Activated T-cell treated with anti-CD3 and anti-CD28 coated beads for 24 hours (primary cell): ENCODE measurements around the gene ATF6.
A peak's percentile ranks its signal among the peaks of the same experiment; 100 is the strongest.

Experiments
- DNase-seq: peaks from one replicate; pipeline ENCODE4 v3.0.0-alpha.2; 2020; ENCODE audit warnings: low read depth

The ATF6 gene

DNA sequence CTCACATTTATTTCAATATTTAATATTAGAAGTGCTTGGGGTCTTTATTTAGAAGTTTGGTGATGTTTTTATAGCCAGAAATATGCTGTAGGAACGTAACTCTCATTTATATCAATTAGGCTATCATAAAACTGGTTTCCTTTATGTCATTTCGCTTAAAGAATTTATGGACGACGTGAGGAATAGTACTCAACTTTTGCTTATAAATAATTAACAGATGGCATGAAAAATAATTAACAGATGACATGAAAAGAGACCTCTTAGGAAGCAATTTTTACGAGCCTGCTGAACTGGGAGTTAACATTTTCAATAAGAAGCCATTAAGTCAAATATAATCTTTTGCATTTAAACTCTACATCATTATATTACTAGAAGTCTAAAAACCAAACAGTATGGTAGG, 134.0 kb downstream of the ATF6 start:
- DNase-seq: no peak

DNA sequence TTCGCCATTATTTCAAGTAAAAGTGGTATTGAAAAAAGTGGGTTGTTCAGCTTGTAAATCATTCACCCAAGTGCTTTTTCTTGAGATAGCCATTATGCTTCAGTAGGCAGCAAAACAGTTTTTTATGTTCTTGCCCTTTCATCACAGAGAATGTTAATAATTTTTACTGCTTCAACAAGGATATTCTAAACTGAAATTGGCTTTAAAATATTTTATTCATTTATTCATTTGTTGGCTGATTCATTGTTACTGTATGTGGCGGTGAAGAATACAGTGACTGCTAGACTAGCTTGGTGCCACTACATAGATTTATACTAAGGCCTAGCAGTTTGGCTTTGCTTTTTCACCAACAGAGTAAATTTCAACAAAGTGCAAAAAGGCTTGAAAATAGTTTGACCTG, 136.1 kb downstream of the ATF6 start:
- no peak for DNase-seq

DNA sequence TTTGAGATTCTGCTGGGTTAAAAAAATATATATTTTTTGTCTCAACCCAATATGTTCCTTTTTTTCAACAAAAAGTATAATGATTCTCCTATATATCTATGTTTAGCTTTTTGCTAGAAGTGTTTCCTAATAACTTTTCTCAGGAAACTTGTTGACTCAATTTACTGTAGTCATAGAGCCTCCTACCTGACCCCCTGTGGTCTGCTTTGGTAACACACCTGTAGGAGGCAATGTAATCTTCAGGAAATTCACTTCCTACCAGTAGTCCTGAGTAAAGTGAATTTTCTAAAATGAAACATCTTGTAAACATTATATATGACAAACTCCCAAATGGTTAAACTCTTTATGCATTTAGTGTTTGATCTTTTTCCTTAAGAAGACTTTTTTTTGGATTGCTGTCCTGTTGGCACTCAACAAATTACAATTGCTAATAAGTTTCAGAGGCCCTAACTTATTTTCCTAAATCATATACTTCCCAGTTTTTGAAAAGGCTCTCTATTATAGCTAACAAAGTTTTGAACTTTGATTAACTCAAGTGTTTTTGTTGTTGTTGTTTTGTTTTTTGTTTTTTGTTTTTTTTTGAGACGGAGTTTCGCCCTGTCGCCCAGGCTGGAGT, 139.3 kb downstream of the ATF6 start:
- no peak for DNase-seq

GRCh38 chr1:161907265-161907664, 141.1 kb downstream of the ATF6 start:
- no peak for DNase-seq

DNA sequence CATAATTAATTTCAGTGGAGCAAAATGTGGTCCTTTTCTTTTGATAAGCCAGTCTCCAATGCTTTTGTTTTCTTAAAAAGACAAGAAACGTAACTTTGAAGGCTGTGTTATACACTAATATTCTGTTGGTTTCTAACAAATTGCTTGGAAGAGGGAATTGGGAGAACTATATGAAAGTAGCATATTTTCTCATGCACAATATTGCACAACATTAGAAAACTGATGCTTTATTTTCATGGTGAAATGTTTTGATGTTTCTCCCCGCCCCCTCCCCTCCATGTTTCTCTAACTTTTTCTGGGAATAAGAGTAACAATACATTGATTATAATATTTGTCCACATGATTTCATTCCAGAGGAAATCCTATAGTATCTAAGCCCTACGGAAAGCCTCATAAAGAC, 142.1 kb downstream of the ATF6 start:
- no peak for DNase-seq

- DNase-seq: no peak
Observed at GRCh38 chr1:161910604-161911003, 144.5 kb downstream of the ATF6 start.

GRCh38 chr1:161913482-161914140, 147.5 kb downstream of the ATF6 start:
- no peak for DNase-seq

DNA sequence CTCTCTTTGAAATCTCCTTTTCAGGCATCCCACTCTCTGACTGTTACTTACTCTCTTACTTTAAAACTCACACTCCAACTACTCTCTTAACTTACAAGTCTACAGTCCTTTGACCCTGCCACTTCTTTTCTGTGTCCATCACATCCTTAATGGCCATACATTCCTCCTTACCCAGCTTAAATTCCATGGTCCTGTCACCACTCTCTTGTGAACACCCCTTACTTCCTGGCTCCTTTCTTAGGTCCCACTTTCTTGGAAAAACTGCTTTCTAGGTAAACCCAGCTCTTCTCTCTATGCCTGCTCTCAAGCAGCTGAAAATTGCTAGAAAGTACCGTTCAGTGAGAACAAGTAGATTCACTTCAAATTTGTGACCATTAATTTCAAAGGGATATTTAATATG, 148.5 kb downstream of the ATF6 start:
- no peak for DNase-seq

DNA sequence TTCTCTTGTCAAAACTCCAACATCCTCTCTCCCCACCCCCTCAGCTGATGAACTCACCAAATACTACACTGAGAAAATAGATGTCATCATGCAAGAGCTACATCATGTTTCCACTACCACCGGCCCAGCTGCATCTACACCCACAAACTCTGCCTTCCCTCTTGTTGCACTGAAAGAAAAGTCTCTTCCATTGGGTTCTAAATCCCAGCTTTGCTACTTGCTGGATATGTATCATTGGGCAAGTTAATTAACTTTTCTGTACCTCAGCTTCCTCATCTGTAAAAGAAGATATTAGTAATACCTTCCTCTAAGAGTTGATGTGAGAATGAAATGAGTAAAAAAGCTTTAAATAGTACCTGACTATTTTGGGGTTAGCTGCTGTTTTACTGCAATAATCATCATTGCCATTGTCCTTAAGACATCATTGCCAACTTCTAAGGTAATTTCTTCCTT, 149.0 kb downstream of the ATF6 start:
- peak; percentile 30 for DNase-seq

DNA sequence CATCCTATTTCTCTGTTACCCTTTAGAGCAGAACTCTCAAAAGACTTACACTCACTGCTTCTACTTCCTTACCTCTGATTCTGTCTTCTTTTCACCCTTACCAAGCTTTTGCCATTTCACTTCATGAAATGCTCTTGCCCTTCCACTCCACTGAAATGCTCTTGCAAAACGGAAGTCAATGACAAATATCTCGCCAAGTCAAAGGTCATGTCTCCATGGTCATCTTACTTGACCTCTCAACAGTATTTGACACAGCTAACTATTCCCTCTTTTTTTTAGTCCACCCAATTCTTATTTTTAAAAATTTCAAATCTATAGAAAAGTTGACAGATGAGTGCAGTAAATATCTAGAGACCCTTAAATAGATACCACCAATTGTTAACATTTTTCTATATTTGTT, 149.9 kb downstream of the ATF6 start:
- DNase-seq: no peak

- no peak for DNase-seq
Observed at GRCh38 chr1:161919229-161919628, 153.1 kb downstream of the ATF6 start.

DNA sequence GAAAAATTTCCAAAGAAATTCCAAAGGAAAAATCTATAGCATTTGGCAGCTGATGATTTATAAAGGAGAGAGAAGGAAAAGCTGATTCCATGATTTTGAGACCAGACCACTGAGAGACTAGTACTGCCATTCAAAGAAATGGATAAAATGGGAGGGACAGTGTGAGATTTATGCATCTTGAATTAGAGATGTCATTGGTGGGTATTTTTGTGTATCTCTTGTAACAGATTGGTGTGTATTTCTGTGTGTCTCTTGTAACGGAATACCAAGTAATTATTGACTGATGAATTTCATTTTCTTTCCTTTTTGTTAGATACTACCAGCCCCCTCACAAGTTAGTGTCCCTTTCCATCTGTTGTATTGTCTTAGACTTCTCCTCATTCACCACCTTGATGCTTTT, 155.4 kb downstream of the ATF6 start:
- no peak for DNase-seq

DNA sequence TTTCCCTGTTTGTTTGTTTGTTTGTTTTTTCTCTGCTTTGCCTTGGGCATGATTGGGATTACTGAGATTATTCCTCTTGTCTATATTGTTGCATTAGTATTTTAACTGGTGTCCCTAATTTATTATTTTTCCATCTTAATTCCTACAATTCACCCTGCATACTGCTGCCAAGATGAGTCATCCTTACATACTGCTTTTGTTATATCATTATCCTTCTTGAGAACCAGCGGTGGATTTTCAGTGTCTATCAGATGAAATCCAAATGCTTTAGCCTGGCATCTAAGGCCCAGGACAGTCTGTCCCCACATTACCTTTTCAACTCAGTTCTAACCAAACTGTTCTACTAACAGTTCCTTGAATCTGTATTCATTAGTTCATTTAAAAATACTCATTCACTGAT, 155.9 kb downstream of the ATF6 start:
- DNase-seq: no peak

GRCh38 chr1:161928056-161928455, 161.9 kb downstream of the ATF6 start:
- no peak for DNase-seq

DNA sequence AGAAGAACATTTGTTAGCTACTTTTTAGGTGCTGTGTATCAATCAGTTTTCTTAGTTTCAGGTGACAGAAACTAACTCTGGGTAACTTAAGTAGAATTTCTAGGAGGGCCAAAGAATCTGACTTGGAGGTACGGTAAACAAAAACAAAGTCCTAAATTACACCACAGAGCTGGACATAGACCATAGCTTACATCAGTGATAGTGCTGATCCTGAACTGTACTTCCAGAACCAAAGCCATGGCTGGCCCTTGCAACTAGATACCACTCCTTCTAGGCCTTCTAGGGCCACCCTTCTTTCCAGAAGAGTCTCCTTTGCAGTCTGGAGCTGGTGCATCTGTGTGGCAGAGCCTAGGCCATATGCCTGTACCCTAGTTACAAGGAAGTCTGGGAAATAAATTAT, 163.0 kb downstream of the ATF6 start:
- no peak for DNase-seq

DNA sequence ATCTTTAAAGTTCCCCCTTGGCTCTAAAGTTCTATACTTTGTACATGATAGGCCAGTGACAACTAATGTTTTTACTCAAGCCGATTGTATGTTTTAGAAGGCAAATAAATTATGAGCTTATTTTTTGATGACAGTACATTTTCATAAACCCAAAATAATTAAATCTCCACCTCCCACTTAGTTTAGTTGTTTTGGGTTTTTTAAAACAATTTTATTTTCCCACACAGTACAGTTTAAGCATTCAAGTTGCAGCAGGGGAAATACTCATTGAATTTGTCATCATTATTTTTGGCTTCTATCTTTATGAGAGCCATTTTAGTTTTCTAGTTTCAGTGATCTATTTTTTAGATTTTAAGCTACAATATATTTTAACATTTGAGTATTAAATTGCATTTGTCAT, 163.9 kb downstream of the ATF6 start:
- DNase-seq: no peak

DNA sequence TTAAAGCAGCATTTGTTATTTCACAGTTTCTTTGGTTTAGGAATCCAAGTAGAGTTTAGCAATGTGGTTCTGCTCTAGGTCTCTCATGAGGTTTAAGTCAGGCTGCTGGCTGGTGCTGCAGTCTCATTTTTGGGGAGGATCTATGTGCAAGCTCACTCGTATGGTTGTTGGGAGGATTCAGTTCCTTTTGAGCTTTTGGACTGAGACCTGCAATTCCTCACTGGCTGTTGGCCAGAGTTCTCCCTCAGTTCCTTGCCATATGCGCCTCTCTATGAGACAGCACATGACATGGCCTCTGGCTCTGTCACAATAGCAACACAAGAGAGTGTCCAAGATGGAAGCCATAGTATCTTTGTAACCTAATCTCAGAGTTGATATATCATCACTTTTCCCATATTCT, 166.5 kb downstream of the ATF6 start:
- DNase-seq: no peak

- DNase-seq: no peak
Observed at GRCh38 chr1:161933592-161934588, 167.8 kb downstream of the ATF6 start.

DNA sequence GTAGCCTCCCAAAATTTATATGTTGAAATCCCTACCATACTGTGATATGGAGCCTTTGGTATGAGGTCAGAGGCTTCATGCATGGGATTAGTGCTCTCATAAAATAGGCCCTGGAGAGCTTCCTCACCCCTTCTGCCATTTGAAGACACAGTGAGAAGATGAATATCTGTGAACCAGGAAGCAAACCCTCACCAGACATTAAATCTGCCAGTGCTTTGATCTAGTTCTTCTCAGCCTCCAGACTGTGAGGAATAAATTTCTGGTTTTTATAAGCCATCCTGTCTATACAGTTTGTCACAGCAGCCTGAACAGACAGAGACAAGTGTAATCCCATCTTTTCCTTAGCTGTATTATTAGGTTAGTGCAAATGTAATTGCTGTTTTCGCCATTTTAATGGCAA, 169.1 kb downstream of the ATF6 start:
- no peak for DNase-seq

DNA sequence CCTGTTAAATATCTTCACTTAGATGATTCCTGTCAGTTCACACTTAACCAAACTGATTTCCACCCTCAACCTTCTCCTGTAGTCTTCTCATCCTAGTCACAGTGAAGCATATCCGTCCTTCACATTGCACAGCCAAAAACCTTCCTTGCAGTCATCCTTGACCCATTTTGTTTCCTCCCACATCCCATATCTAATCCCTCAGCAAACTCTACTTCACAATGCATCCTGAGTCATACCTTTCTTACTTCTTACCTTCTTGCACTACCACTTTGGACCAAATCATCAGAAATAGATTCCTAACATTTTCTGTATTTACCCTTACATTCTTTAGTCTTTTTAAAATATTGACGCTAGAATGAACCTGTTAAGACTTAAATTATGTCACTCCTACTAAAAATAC, 170.7 kb downstream of the ATF6 start:
- DNase-seq: no peak

- DNase-seq: no peak
Observed at GRCh38 chr1:161940866-161941591, 174.9 kb downstream of the ATF6 start.

GRCh38 chr1:161941726-161942436, 175.8 kb downstream of the ATF6 start:
- no peak for DNase-seq
